Measurements from ENCODE around the gene TMEM187. TPM values are rescaled to one million over a fixed set of nuclear protein-coding genes. Genes with fewer than 3 reads are reported as not detected.

TMEM187 gene
- total RNA-seq, 2 donors from 2014 or later: 5.1 to 6.4 TPM

- Mint-ChIP-seq H3K36me3 (peaks cover 12 to 14% of the 10 kb centered on the region in 2 donors), H3K9me3 (no peaks in the 10 kb centered on the region), H3K27ac (no peak overlapping the region)
- DNase-seq (ENCODE audit: low spot score in 2 of 2) (no peak), ATAC-seq (no peak)
Observed at GRCh38 chrX:153963546-153963945, 9.0 kb upstream of the TMEM187 start.

- H3K27ac Mint-ChIP-seq: no peak overlapping the region
- DNase-seq (ENCODE audit: low spot score in 2 of 2) (no peak), ATAC-seq (no peak)
- no peaks in the 10 kb centered on the region for H3K9me3 Mint-ChIP-seq
- H3K36me3 Mint-ChIP-seq: peaks cover 12 to 14% of the 10 kb centered on the region in 2 donors
Observed at GRCh38 chrX:153964105-153964504, 8.4 kb upstream of the TMEM187 start.

GRCh38 chrX:153965406-153965805 is 7.1 kb upstream of the TMEM187 start:
- DNase-seq (ENCODE audit: low spot score in 2 of 2) (no peak), ATAC-seq (no peak)
- Mint-ChIP-seq H3K9me3 (no peaks in the 10 kb centered on the region), H3K27ac (peak overlapping the region in 1 of 2 donors; percentile 88), H3K36me3 (peaks cover 19 to 22% of the 10 kb centered on the region in 2 donors)

GRCh38 chrX:153966283-153966688 is 6.3 kb upstream of the TMEM187 start:
- DNase-seq (ENCODE audit: low spot score in 2 of 2) (no peak), ATAC-seq (no peak)
- peaks cover 27 to 28% of the 10 kb centered on the region in 2 donors for H3K36me3 Mint-ChIP-seq
- H3K9me3 Mint-ChIP-seq: no peaks in the 10 kb centered on the region
- H3K27ac Mint-ChIP-seq: peak overlapping the region; percentile 88 to 89

- Mint-ChIP-seq H3K9me3 (no peaks in the 10 kb centered on the region), H3K36me3 (peaks cover 32 to 33% of the 10 kb centered on the region in 2 donors), H3K27ac (peak overlapping the region; percentile 88 to 89)
- ATAC-seq (peak; percentile 14 to 18), DNase-seq (ENCODE audit: low spot score in 2 of 2) (no peak)
Observed at GRCh38 chrX:153966841-153967535, 5.6 kb upstream of the TMEM187 start.

- Mint-ChIP-seq H3K27ac (peak overlapping the region; percentile 88 to 89), H3K36me3 (peaks cover 32 to 33% of the 10 kb centered on the region in 2 donors), H3K9me3 (no peaks in the 10 kb centered on the region)
- peak; percentile 3 to 19 for ATAC-seq
- DNase-seq (ENCODE audit: low spot score in 2 of 2): peak in 1 of 2 donors; percentile 41
Observed at GRCh38 chrX:153967536-153968224, 4.9 kb upstream of the TMEM187 start.

GRCh38 chrX:153968255-153968654 is 4.3 kb upstream of the TMEM187 start:
- H3K27ac Mint-ChIP-seq: peak overlapping the region; percentile 88 to 89
- ATAC-seq (no peak), DNase-seq (ENCODE audit: low spot score in 2 of 2) (no peak)
- peaks cover 35% of the 10 kb centered on the region in 2 donors for H3K36me3 Mint-ChIP-seq
- H3K9me3 Mint-ChIP-seq: no peaks in the 10 kb centered on the region

- no peak for DNase-seq (ENCODE audit: low spot score in 2 of 2)
- H3K9me3 Mint-ChIP-seq: no peaks in the 10 kb centered on the region
- no peak for ATAC-seq
- H3K27ac Mint-ChIP-seq: peak overlapping the region; percentile 50 to 89
- H3K36me3 Mint-ChIP-seq: peaks cover 37 to 38% of the 10 kb centered on the region in 2 donors
Observed at GRCh38 chrX:153968754-153969124, 3.8 kb upstream of the TMEM187 start.

GRCh38 chrX:153969125-153969903 is 3.2 kb upstream of the TMEM187 start:
- ATAC-seq (no peak), DNase-seq (ENCODE audit: low spot score in 2 of 2) (no peak)
- peaks cover 37 to 41% of the 10 kb centered on the region in 2 donors for H3K36me3 Mint-ChIP-seq
- peak overlapping the region; percentile 89 to 95 for H3K27ac Mint-ChIP-seq
- H3K9me3 Mint-ChIP-seq: no peaks in the 10 kb centered on the region

GRCh38 chrX:153969904-153970356 is 2.6 kb upstream of the TMEM187 start:
- ATAC-seq: no peak
- H3K27ac Mint-ChIP-seq: peak overlapping the region; percentile 89 to 95
- no peak for DNase-seq (ENCODE audit: low spot score in 2 of 2)
- no peaks in the 10 kb centered on the region for H3K9me3 Mint-ChIP-seq
- peaks cover 37 to 44% of the 10 kb centered on the region in 2 donors for H3K36me3 Mint-ChIP-seq

GRCh38 chrX:153970357-153971123 is 2.0 kb upstream of the TMEM187 start:
- ATAC-seq (peak in 1 of 2 donors; percentile 8), DNase-seq (ENCODE audit: low spot score in 2 of 2) (no peak)
- H3K27ac Mint-ChIP-seq: peak overlapping the region; percentile 95 to 100

GRCh38 chrX:153971124-153971449 is 1.5 kb upstream of the TMEM187 start:
- Mint-ChIP-seq H3K36me3 (peaks cover 37 to 44% of the 10 kb centered on the region in 2 donors), H3K27ac (peak overlapping the region; percentile 95 to 100), H3K9me3 (no peaks in the 10 kb centered on the region)
- ATAC-seq: peak; percentile 52 to 60
- DNase-seq (ENCODE audit: low spot score in 2 of 2): peak; percentile 79 to 81

More at GRCh38 chrX:153970357-153971123, 2.0 kb upstream of the TMEM187 start:
- H3K9me3 Mint-ChIP-seq: no peaks in the 10 kb centered on the region
- peaks cover 37 to 44% of the 10 kb centered on the region in 2 donors for H3K36me3 Mint-ChIP-seq

GRCh38 chrX:153971450-153972367 is 845 bp upstream of the TMEM187 start, which contains the start of gene HCFC1:
Gene HCFC1 (minus strand): TSS chrX:153971818. CDS start chrX:153970840, 978 bp downstream.
- Mint-ChIP-seq H3K9me3 (no peaks in the 10 kb centered on the region), H3K27ac (peak within 1 kb of the TSS; percentile 95 to 100), H3K36me3 (peaks cover 37 to 44% of the 10 kb centered on the region in 2 donors)
- peak; percentile 82 to 93 for DNase-seq (ENCODE audit: low spot score in 2 of 2)
- ATAC-seq: peak; percentile 40 to 42

- H3K27ac Mint-ChIP-seq: peak overlapping the region; percentile 87 to 95
- DNase-seq (ENCODE audit: low spot score in 2 of 2): no peak
- peaks cover 25 to 33% of the 10 kb centered on the region in 2 donors for H3K36me3 Mint-ChIP-seq
- H3K9me3 Mint-ChIP-seq: no peaks in the 10 kb centered on the region
- no peak for ATAC-seq
Observed at GRCh38 chrX:153973127-153974002, 811 bp downstream of the TMEM187 start.
